Ishikawa (cell line): ENCODE data around the gene NMU.

Experiments used
- CEBPB ChIP-seq: IDR thresholded peaks from 2 replicates; pipeline ENCODE4 v1.6.1; 2012
- CREB1 ChIP-seq: IDR thresholded peaks from 2 replicates; pipeline ENCODE4 v1.6.1; 2012; ENCODE audit warnings: low read depth
- EGR1 ChIP-seq: IDR thresholded peaks from 2 replicates; pipeline ENCODE4 v1.6.1; 2012
- EP300 ChIP-seq: IDR thresholded peaks from 2 replicates; pipeline ENCODE4 v1.6.1; 2012; ENCODE audit warnings: borderline replicate concordance
- FOXM1 ChIP-seq: IDR thresholded peaks from 2 replicates; pipeline ENCODE4 v1.6.1; 2012; ENCODE audit warnings: low read depth, borderline replicate concordance
- MAX ChIP-seq: IDR thresholded peaks from 2 replicates; pipeline ENCODE4 v1.6.1; 2012
- NFIC ChIP-seq: IDR thresholded peaks from 2 replicates; pipeline ENCODE4 v1.6.1; 2012
- RAD21 ChIP-seq: IDR thresholded peaks from 2 replicates; pipeline ENCODE4 v1.6.1; 2012; ENCODE audit warnings: low read depth
- REST ChIP-seq: IDR thresholded peaks from 2 replicates; pipeline ENCODE4 v1.6.1; 2012; ENCODE audit warnings: low read depth, mild to moderate bottlenecking
- TAF1 ChIP-seq: IDR thresholded peaks from 2 replicates; pipeline ENCODE4 v1.6.1; 2012; ENCODE audit warnings: low read depth, mild to moderate bottlenecking
- TCF12 ChIP-seq: IDR thresholded peaks from 2 replicates; pipeline ENCODE4 v1.6.1; 2012; ENCODE audit warnings: low read depth
- TEAD4 ChIP-seq: IDR thresholded peaks from 2 replicates; pipeline ENCODE4 v1.6.1; 2012
- USF1 ChIP-seq: IDR thresholded peaks from 2 replicates; pipeline ENCODE4 v1.6.1; 2012
- YY1 ChIP-seq: IDR thresholded peaks from 2 replicates; pipeline ENCODE4 v1.6.1; 2012; ENCODE audit warnings: low read depth
- ZBTB7A ChIP-seq: IDR thresholded peaks from 2 replicates; pipeline ENCODE4 v1.6.1; 2012; ENCODE audit warnings: low read depth

NMU gene

GRCh38 chr4:55634417-55635128 is 1.5 kb downstream of the NMU start:
- TF ChIP-seq FOXM1 (no peak), YY1 (no peak), EP300 (no peak), NFIC (no peak), EGR1 (no peak), CEBPB (no peak), USF1 (no peak), MAX (no peak), TCF12 (no peak), RAD21 (no peak), ZBTB7A (no peak), TAF1 (no peak), REST (no peak), CREB1 (no peak), TEAD4 (no peak)

DNA sequence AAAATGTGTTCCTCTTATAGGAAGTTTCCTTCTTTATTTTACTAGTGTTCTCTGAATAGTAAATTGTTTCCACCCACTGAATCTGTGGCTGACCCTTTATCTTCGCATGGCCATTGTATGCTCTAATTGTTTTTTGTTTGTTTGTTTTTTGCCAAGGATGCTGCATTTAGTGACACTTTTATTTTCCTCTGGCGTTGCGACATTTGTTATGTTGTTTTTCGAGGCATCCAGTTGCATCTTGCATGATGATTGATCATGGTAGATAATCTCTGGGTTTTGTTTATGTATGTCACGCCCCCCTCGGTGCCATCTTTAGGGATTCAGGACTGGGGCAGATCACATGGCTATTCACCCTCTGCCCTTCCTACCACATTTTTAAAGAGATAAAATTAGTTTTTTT is 2.2 kb downstream of the NMU start:
- TF ChIP-seq TEAD4 = no peak
- TF ChIP-seq NFIC = no peak
- no peak for TF ChIP-seq ZBTB7A
- TF ChIP-seq TCF12 = no peak
- no peak for TF ChIP-seq FOXM1

- TF ChIP-seq EGR1 (no peak), MAX (no peak), YY1 (no peak), REST (no peak), TEAD4 (no peak), CREB1 (no peak), NFIC (no peak), TAF1 (no peak), TCF12 (no peak), FOXM1 (no peak), RAD21 (no peak), ZBTB7A (no peak), CEBPB (no peak), USF1 (no peak), EP300 (no peak)
These were observed 10.3 kb downstream of the NMU start for GRCh38 chr4:55625835-55626234.

DNA sequence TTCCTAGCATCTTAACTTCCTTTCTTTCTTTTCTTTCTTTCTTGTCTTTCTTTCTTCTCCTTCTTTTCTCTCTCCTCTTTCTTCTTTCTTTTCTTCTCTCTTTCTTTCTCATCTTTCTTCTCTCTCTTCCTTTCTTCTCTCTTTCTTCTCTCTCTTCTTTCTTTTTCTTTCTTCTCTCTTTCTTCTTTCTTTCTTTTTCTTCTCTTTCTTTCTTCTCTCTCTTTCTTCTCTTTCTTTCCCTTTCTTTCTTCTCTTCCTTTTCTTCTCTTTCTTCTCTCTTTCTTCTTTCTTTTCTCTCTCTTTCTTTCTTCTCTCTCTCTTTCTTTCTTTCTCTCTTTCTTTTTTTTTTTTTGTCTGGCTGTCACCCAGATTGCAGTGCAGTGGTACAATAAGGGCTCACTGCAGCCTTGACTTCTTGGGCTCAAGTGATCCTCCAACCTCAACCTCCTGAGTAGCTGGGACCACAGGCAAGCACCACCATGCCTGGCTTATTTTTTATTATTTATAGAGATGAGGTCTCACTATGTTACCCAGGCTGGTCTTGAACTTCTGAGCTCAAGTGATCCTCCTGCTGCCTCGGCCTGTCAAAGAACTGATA is 17.5 kb downstream of the NMU start:
- TF ChIP-seq ZBTB7A (no peak), EP300 (no peak), FOXM1 (no peak), TEAD4 (no peak), TAF1 (no peak), CREB1 (no peak), EGR1 (no peak), USF1 (no peak), MAX (no peak), NFIC (no peak), CEBPB (no peak), YY1 (no peak)

GRCh38 chr4:55617587-55618197 is 18.4 kb downstream of the NMU start:
- no peak for TF ChIP-seq CREB1
- TF ChIP-seq REST = no peak
- no peak for TF ChIP-seq EP300
- no peak for TF ChIP-seq YY1
- TF ChIP-seq TAF1 = no peak
- no peak for TF ChIP-seq EGR1
- TF ChIP-seq FOXM1 = no peak
- TF ChIP-seq MAX = no peak
- TF ChIP-seq ZBTB7A = no peak
